GM12864 (cell line): ENCODE results near the gene PRKG1.

Source experiments
- DNase-seq: peaks from one replicate; pipeline ENCODE4 v3.0.0-alpha.2; 2011; ENCODE audit warnings: low read depth
- H3K4me3 ChIP-seq: 2 replicates; pipeline ENCODE4 v1.5.1; 2011; ENCODE audit warnings: mild to moderate bottlenecking, low read depth, low read length, control low read depth
- CTCF ChIP-seq: IDR thresholded peaks from 2 replicates; pipeline ENCODE4 v1.5.1; 2011; ENCODE audit warnings: low read depth, mild to moderate bottlenecking, moderate library complexity, low read length, control low read depth, inconsistent platforms; ENCODE audit errors: missing control alignments

The PRKG1 gene

GRCh38 chr10:51972733-51973346 lies 898.6 kb downstream of the PRKG1 start:
- no peak for TF ChIP-seq CTCF
- no peak overlapping the region for H3K4me3 ChIP-seq
- no peak for DNase-seq

- DNase-seq, result no peak
- no peak for TF ChIP-seq CTCF
These were observed 906.5 kb downstream of the PRKG1 start for GRCh38 chr10:51980752-51981151.

GRCh38 chr10:51981731-51982130 lies 907.4 kb downstream of the PRKG1 start:
- no peak overlapping the region for H3K4me3 ChIP-seq
- no peak for TF ChIP-seq CTCF
- no peak for DNase-seq

More at GRCh38 chr10:51980752-51981151, 906.5 kb downstream of the PRKG1 start:
- no peak overlapping the region for H3K4me3 ChIP-seq

- no peak for TF ChIP-seq CTCF
- no peak overlapping the region for H3K4me3 ChIP-seq
- no peak for DNase-seq
These were observed 909.2 kb downstream of the PRKG1 start for GRCh38 chr10:51983481-51983880.

- H3K4me3 ChIP-seq, result no peak overlapping the region
- DNase-seq, result no peak
- TF ChIP-seq CTCF, result no peak
These were observed 911.0 kb downstream of the PRKG1 start for GRCh38 chr10:51985336-51985735.

GRCh38 chr10:51986516-51986915 lies 912.2 kb downstream of the PRKG1 start:
- no peak for DNase-seq
- no peak for TF ChIP-seq CTCF
- H3K4me3 ChIP-seq, result no peak overlapping the region

GRCh38 chr10:51993475-51993874 lies 919.2 kb downstream of the PRKG1 start:
- no peak for DNase-seq
- TF ChIP-seq CTCF, result no peak

More at GRCh38 chr10:51993475-51993874, 919.2 kb downstream of the PRKG1 start:
- no peak overlapping the region for H3K4me3 ChIP-seq
